Superior temporal gyrus (tissue), 1 donor: ENCODE measurements around the gene ZNF217.
"Not testable (repeated sequence)": the region's sequence is repeated elsewhere in the genome, so short reads cannot be mapped to it uniquely, and the experiment has no call there.

ENCODE experiments used
- DNase-seq: peaks from one replicate; pipeline ENCODE4 v3.0.0-alpha.2; 2016; ENCODE audit errors: extremely low spot score

Gene ZNF217

DNA sequence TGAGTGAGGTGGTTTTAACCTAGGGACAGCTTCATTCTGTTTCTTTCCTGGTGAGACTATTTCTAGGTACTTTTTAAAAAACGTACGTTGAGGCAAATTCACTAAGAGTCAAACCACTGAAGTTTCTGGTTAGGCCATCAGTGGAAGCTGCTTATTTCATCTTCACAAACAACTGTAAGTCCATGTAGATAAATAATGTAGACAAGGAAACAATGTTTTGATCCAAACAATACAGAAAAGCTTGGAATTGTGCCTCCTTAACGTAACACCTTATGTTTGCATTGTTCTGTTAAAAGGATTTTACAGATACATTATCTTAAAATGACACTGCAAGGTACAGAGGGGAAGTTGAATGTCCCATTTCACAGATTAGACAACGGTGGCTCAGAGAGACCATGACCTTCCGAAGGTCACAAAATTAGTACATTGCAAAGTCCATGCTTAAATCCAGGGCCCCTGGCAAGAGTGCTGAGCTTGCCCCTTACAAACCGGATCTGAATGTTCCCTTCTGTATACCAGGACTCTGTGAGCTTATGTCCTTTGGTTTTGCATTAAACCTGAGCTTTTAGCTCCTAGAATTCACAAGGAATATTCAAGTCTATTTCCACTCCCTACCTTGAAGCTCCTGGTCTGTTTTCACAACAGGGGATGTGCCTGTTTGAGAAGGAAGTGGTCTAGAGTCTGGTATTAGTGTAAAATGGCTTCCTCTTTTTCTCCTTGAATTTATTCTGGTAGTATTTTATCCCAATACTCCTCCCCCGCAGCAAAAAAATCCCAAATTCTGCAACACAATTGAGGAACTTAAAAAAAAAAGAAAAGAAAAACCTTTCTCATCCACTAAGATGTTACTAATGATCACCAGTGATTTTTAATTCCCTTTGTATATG, 28.9 kb upstream of the ZNF217 start:
- no peak for DNase-seq

DNA sequence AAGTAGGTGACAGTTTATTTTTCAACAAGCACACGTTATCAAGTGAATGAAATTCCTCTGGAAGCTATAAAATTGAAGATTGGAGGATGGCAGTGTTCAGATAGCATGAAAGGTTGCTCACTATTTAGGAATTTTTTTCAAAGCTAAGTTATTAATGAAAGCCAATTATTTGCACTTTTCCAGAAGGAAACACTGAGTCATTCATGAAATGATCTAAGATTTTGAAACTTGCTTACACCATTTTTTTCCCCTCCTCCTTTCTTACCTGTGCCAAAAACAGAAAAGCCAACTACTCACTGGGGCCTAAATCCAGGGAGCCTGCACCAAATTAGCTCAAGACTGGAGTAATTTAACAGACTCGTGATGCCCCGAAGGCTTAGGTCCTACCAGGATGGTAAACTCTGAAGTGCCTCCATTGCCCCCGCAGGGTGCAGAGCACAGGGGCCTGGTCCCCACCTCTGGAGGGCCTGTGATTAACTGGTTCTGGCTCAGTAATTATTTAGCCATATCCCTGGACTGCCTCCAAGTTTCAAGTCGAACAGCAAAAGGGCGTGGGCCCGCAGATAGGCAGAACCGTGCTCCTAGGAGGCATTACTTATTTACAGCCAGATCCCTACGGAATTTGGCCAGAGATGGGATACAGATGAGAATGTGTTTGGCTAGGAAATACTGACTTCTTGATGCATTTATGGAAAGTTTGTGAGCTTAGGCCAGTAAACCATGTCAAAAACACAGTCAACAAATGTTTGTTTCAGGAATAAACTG, 28.0 kb upstream of the ZNF217 start:
- no peak for DNase-seq

- DNase-seq: not testable (repeated sequence)
Measured at GRCh38 chr20:53618490-53619000, 24.9 kb upstream of the ZNF217 start.

DNA sequence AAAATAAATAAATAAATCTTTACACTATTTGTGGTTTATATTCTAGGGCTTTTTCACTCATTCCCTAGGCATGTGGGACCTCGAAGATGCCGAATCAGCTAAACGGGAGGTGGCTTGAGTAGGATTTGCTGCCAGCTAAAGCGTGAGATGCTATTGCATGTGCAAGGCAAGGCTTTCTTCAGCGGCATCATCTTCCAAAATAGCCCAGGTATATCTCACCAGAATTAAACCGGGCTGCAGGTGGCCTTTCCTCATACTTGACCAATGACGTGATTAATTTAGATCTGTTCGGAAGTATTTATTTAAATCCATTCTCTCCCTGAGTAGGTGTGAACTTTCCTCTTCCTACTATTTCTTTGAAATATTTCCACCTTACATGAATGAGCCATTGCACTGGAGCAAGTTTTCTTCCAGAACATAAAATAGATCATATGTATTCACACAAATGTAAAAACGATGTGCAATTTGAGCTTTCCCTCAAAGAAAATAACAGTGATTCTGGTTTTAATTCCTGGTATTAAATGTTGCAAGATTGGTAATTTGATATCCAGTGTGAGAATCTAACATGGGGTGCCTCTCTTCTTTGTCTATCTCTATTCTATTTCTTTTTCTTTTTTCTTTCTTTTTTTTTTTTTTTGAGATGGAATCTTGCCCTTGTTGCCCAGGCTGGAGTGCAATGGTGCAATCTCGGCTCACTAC, 24.3 kb upstream of the ZNF217 start:
- DNase-seq: no peak

- DNase-seq: not testable (repeated sequence)
Measured at GRCh38 chr20:53616489-53616888, 22.9 kb upstream of the ZNF217 start.

DNA sequence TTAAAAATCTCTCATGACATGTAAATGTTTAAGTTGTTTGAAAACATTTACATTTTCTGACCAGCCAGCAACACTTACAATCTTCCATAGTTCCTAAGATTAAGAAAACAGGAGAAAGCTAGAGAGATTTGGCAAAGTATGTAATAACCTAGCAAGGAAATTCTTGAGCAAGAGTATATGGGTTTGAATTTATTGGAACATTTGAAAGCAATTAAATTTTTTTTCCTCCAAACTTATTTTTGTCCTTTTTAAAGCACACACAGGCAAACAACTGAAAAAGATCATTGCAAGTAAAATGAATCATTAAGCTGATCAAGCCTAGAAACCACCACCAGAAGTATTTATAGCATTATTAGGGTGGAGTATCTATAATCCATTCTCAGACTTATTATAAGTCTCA, 20.1 kb upstream of the ZNF217 start:
- no peak for DNase-seq

- not testable (repeated sequence) for DNase-seq
Measured at GRCh38 chr20:53612289-53612688, 18.6 kb upstream of the ZNF217 start.

DNA sequence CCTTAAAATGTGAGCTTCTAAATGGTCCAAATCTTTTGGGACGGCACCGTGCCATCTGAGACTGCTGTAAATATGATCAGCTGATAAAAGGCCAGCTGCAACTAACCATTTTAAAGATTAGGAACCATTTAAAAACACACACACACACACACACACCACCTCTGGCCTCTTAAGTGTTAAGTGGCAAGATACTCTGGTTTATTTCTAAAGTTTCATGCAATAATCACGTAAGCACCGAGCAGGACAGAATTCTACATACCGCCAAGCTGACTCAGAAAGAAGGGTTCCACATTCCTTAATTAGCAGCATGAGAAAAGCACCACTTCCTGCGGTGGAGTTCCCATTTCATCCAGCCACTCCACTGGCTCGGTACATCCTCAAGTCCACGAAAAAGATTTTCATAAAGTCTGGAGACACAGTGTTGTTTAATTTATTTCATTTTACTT, 17.8 kb upstream of the ZNF217 start:
- no peak for DNase-seq

DNA sequence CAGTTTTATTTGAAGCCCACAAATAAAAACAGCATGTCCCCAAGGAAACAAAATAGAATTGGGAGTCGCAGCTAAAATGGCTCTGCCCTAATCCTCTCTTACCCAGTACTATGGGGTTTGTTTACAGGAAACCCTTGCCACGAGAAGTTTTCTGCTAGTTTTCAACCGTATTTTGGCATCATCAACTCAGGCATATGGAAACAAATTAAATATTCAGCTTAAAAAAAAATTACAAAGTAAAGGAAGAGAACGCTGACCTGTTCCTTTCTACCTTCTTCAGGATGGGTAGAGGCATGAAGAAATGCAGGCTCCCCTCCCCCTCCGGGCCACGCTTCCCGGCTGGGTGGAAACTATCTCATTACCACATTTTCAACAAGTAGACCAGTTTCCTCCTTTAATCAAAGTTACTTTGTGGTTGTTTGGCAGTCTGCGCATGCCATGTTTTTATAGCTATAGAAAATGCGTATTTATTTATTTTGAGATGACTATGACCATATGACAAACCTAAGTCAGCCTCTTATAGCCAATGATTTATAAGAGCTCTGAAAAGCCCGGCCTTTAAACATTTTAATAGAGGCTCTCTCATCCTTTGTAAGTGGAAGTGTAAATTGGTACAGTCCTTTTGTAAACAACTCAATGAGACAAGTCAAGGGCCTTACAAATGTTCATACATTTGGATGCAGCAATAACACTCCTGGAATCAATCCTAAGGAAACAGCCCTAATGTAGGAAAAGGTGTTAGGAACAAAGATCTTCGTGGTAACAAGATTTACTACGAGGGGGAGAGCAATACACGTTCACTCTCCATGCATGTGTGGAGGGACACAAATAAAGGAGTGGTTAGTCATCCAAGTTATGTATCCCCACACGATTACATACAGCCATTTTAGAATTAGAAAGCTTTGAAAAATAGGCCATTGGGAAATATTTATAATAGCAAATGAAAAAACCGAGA, 16.1 kb upstream of the ZNF217 start:
- no peak for DNase-seq

- DNase-seq: no peak
Measured at GRCh38 chr20:53608456-53609452, 15.1 kb upstream of the ZNF217 start.

DNA sequence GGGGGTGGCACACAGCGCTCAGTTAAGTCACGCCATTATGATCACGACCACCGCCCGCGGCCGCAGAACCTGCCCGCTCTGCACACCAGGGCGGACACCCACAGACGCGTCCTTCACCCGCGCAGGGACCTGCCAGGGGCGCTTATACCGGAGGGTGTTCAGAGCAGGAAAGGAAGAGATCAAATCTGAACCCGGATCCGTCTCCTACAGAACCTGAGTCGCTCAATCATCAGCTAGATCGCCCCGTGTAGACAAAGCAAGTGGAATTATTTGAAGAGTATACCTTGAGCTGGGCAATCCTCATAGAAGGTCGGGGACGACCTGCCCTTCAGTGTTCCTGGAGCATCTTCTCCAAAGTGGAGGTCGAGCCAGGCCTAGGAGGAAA, 14.4 kb upstream of the ZNF217 start:
- DNase-seq: no peak

GRCh38 chr20:53606364-53606985, 12.8 kb upstream of the ZNF217 start:
- DNase-seq: no peak

DNA sequence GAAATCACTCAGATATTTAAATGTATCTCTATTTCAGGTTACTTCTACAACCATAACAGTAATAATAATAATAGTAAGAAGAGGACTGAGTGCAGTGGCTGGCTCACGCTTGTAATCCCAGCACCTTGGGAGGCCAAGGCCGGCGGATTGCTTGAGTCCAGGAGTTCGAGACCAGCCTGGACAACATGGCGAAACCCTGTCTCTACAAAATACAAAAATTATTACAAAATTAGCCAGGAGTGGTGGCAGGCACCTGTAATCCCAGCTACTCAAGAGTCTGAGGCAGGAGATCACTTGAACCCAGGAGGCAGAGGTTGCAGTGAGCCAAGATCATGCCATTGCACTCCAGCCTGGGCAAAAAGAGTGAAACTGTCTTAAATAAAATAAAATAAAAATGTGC, 11.8 kb upstream of the ZNF217 start:
- not testable (repeated sequence) for DNase-seq

- DNase-seq: not testable (repeated sequence)
Measured at GRCh38 chr20:53604846-53605245, 11.2 kb upstream of the ZNF217 start.

DNA sequence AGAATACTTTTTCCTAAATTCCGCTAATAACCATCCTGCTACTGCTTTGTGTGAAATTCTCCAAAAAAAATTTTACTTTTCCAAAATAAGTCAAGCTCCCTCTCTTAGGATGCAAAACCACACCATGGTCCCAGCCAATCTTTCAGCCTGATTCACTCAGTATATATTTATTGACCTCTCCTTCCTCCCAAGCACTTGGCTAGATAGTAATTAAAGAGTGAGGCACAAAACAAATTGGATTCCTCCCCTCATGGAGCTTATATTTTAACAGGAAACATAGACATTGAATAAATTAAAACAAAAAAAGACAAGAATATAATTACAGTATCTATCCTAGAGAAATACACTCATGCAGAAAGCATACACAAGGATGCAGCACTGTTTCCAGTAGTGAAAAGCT, 9.0 kb upstream of the ZNF217 start:
- DNase-seq: no peak

GRCh38 chr20:53599910-53600632, 6.4 kb upstream of the ZNF217 start:
- DNase-seq: no peak

GRCh38 chr20:53599378-53599777, 5.7 kb upstream of the ZNF217 start:
- no peak for DNase-seq

- no peak for DNase-seq
Measured at GRCh38 chr20:53599044-53599362, 5.4 kb upstream of the ZNF217 start.
